ENCODE results near the gene DRD1. TPM values are rescaled to one million over a fixed set of nuclear protein-coding genes. Genes with fewer than 3 reads are reported as not detected.

DRD1 gene
- total RNA-seq, 4 donors from 2014 or later = 0.13 TPM; not detected in 3

DNA sequence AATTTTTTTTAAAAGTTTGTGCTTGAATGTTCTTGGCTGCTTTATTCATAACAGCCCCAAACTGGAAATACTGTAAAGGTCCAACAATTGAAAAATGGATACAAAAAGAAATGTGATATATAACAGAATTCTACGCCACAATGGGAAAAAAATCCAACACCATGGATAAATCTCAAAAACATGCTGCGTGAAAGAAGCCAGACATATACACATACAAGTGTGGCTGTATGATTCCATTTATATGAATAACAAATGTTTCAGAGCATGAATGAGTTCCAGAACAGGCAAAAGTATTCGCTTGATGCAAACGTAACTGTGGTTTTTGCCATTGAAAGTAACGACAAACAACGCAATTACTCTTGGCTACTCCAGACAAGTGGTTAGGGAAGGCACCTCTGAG, 27.2 kb upstream of the DRD1 start:
- no peak for TF ChIP-seq POLR2A (IDR thresholded peaks at IDR 0.05)
- no peak for TF ChIP-seq POLR2AphosphoS5 (IDR thresholded peaks at IDR 0.05)
- TF ChIP-seq CTCF (IDR thresholded peaks at IDR 0.05) = no peak
- TF ChIP-seq EP300 (IDR thresholded peaks at IDR 0.05) = no peak
- Histone ChIP-seq H3K4me1 (peaks cover 0 to 4% (median 0%) of the 10 kb centered on the region in 3 donors), H3K36me3 (no peaks in the 10 kb centered on the region), H3K27ac (no peak overlapping the region), H3K27me3 (peaks cover 37% of the 10 kb centered on the region), H3K9me3 (no peaks in the 10 kb centered on the region), H3K4me3 (no peak overlapping the region)
- ATAC-seq = no peak
- WGBS, 2 donors (ENCODE audit: low coverage in 1 of 2) = 75 to 77% methylated on average over 6 of the region's 6 CpGs

DNA sequence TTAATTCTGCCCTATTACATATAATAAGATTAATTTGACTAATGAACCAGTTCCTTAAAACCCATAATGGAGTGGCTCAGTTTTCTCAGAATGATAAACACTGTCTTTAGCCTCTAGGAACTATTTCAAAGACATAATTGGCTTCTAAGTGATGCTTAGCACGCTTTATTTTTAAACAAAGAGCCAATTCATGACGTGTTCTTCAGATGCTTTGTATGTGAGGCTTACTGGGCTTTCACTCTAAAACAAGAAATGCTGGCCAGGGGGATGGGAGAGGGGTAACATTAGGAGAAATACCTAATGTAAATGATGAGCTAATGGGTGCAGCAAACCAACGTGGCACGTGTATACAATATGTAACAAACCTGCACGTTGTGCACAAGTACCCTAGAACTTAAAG, 26.8 kb upstream of the DRD1 start:
- WGBS, 2 donors (ENCODE audit: low coverage in 1 of 2) = 21 to 41% methylated on average over 5 of the region's 5 CpGs
- H3K4me3 ChIP-seq = no peak overlapping the region
- H3K9me3 ChIP-seq = no peaks in the 10 kb centered on the region
- ATAC-seq = no peak
- no peaks in the 10 kb centered on the region for H3K36me3 ChIP-seq
- peaks cover 41% of the 10 kb centered on the region for H3K27me3 ChIP-seq
- no peak overlapping the region for H3K27ac ChIP-seq
- TF ChIP-seq CTCF (IDR thresholded peaks at IDR 0.05) (no peak), POLR2AphosphoS5 (IDR thresholded peaks at IDR 0.05) (no peak), EP300 (IDR thresholded peaks at IDR 0.05) (no peak), POLR2A (IDR thresholded peaks at IDR 0.05) (no peak)
- peaks cover 0 to 5% (median 0%) of the 10 kb centered on the region in 3 donors for H3K4me1 ChIP-seq

- H3K4me1 ChIP-seq = peaks cover 0 to 5% (median 0%) of the 10 kb centered on the region in 3 donors
- H3K9me3 ChIP-seq = no peaks in the 10 kb centered on the region
- H3K27me3 ChIP-seq = peaks cover 41% of the 10 kb centered on the region
- no peak for ATAC-seq
- 29 to 70% methylated on average over 2 of the region's 3 CpGs for WGBS, 2 donors (ENCODE audit: low coverage in 1 of 2)
- H3K4me3 ChIP-seq = no peak overlapping the region
- no peaks in the 10 kb centered on the region for H3K36me3 ChIP-seq
- no peak overlapping the region for H3K27ac ChIP-seq
- no peak for TF ChIP-seq EP300 (IDR thresholded peaks at IDR 0.05)
- TF ChIP-seq CTCF (IDR thresholded peaks at IDR 0.05) = no peak
- no peak for TF ChIP-seq POLR2AphosphoS5 (IDR thresholded peaks at IDR 0.05)
- TF ChIP-seq POLR2A (IDR thresholded peaks at IDR 0.05) = no peak
Measured at GRCh38 chr5:175469916-175470315, 25.9 kb upstream of the DRD1 start.

- Histone ChIP-seq H3K27me3 (peaks cover 34% of the 10 kb centered on the region), H3K4me1 (peaks cover 0 to 5% (median 0%) of the 10 kb centered on the region in 3 donors), H3K27ac (no peak overlapping the region), H3K36me3 (no peaks in the 10 kb centered on the region), H3K4me3 (no peak overlapping the region), H3K9me3 (no peaks in the 10 kb centered on the region)
- ATAC-seq = no peak
- TF ChIP-seq POLR2A (IDR thresholded peaks at IDR 0.05) (no peak), CTCF (IDR thresholded peaks at IDR 0.05) (no peak), EP300 (IDR thresholded peaks at IDR 0.05) (no peak), POLR2AphosphoS5 (IDR thresholded peaks at IDR 0.05) (no peak)
- WGBS, 2 donors (ENCODE audit: low coverage in 1 of 2) = 88 to 92% methylated on average over 1 of the region's 1 CpG
Measured at GRCh38 chr5:175468892-175469291, 24.9 kb upstream of the DRD1 start.

- Histone ChIP-seq H3K9me3 (no peaks in the 10 kb centered on the region), H3K4me3 (no peak overlapping the region), H3K4me1 (peaks cover 0 to 5% (median 0%) of the 10 kb centered on the region in 3 donors), H3K27ac (no peak overlapping the region), H3K36me3 (no peaks in the 10 kb centered on the region), H3K27me3 (peaks cover 27% of the 10 kb centered on the region)
- TF ChIP-seq EP300 (IDR thresholded peaks at IDR 0.05) = no peak
- TF ChIP-seq CTCF (IDR thresholded peaks at IDR 0.05) = no peak
- TF ChIP-seq POLR2A (IDR thresholded peaks at IDR 0.05) = no peak
- no peak for TF ChIP-seq POLR2AphosphoS5 (IDR thresholded peaks at IDR 0.05)
- no peak for ATAC-seq
- WGBS, 2 donors (ENCODE audit: low coverage in 1 of 2) = 19 to 49% methylated on average over 8 to 11 of the region's 11 CpGs
Measured at GRCh38 chr5:175467983-175468690, 24.2 kb upstream of the DRD1 start.

All from gastroesophageal sphincter (tissue), 4 donors.